HG03469 (cell line): Measurements from ENCODE around the gene OOSP4B.
"Not testable (repeated sequence)": the region's sequence is repeated elsewhere in the genome, so short reads cannot be mapped to it uniquely, and the experiment has no call there.

Source experiments
- ATAC-seq: cut with Tn5 transposase; IDR thresholded peaks from one replicate; pipeline ENCODE4 v1.9.1; 2021; ENCODE audit warnings: mild to moderate bottlenecking, moderate library complexity, moderate number of reproducible peaks; ENCODE audit not compliant: unreplicated experiment

The OOSP4B gene

DNA sequence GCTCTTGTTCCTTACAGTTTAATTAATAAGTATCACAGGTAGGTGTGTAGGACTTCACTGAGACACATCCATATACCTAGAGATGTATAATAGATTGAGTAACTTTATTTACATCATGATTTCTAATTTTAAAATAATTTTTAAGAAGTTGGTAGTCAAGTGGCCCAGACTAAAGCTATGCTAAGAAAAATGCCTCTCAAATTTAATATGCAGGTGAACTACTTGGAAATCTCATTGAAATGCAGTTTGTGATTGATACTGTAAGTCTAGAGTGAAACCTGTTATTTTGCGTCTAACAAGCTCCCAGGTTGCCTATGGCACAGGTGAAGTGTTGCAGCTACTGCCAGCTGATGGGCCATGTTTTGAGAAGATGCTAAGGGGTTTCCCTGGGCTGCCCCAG lies at the start of gene OOSP4B:
Gene OOSP4B (plus strand): TSS at position 301 of the 400 bp plus-strand sequence.
- no peak for ATAC-seq

DNA sequence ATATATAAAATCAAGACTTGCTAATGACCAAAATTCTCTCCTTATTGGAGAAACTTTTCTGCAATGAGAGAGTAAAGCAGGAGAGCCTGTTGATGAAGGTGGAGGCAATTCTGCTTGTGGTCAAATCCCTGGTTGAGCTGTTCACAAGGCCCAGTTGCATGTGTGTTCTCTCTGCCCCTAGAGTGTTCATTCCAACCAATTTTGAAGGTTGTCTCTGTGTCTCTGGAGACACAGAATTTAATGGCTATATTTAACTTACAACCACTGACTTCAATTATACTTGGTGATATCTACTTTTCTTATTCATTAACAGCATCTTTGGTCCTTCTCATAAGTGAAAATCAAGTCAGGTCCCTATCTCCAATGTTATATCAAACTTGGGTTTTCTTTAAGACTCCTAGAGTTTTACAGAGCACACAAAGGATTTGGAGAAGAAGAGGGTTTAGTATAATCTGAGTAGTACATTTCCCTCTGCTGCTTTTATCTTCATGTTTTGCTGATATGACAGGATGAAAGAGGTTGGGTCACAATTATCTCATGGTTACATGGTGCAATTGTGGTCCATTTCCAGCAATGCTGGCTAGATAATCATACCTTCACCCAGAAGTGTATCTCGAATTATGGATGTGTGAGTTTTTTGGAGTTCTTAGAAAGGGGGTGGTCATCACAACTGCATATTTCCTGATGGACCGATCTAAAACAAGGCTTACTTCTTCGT lies 49.1 kb upstream of the OOSP4B start:
- ATAC-seq: no peak

DNA sequence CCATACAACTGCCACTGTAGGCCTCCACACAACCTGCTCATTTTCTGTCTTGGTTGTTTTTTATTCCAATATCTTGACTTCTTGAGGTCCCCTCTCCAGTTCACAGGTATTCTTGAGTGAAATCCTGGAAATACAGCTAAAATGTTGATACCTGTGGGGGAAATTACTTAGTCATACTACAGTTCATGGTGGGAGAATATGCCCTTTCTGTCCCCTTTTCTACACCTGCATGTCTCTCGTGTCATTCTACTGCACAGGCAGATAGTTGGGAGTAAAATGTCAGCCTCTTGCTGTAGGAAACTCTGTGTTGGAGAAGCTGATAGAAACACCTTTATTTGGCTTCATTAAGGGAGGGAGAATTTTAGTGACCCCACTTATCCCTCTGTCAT lies 48.6 kb upstream of the OOSP4B start:
- no peak for ATAC-seq

DNA sequence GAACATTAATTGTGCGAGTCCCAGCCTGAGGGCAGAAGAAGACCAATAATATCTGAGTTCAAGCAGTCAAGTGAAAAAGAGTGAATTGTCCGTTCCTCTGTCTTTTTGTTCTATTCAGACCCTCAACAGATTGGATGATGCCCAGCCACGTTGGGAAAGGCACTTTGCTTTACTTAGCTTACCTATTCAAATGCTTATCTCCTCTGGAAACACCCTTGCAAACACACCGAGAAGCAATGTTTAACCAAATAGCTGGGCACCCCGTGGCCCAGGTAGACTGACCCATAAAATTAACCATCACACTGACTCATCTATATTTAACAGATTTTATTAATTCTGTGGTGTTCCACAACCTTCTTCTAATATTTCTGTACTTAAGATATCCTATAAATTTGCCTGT lies 43.9 kb upstream of the OOSP4B start:
- ATAC-seq: no peak

DNA sequence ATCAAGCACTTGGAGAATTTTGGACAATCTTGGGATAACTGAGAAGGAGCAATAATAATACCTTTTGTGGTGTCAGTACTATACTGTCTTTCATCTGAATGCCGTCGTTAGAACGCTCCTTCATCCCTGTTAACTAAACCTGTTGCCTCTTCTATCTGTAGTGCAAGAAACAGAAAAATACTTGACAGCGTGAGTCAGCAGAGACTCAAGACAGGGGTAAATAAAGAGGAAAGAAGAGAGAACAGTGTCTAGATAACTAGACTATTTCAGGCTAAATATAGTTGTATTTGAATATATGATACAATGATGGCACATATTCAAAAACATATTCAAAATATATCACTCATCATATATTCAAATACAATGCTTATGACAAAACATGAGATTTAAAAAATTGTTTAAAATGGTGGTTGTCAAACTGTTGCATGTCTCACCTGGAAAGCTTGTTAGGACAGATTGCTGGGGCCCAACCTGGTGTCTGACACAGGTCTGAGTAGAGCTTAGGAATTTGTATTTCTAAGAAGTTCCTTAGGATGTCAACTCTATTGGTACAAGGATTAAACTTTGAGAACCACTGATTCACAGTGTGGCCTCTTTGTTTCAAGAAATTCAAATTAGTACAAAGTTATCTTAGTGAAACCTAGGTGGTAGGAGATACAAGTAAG lies 35.7 kb upstream of the OOSP4B start:
- ATAC-seq: no peak

DNA sequence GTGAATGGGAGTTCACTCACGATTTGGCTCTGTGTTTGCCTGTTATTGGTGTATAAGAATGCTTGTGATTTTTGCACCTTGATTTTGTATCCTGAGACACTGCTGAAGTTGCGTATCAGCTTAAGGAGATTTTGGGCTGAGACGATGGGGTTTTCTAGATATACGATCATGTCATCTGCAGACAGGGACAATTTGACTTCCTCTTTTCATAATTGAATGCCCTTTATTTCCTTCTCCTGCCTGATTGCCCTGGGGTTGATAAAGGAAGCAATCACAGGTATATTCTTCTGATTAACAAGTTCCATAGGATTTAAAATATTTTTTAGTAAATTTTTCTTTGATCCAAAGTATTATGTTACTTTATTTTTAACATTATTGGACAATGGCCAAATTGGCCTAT lies 34.9 kb upstream of the OOSP4B start:
- ATAC-seq: not testable (repeated sequence)

DNA sequence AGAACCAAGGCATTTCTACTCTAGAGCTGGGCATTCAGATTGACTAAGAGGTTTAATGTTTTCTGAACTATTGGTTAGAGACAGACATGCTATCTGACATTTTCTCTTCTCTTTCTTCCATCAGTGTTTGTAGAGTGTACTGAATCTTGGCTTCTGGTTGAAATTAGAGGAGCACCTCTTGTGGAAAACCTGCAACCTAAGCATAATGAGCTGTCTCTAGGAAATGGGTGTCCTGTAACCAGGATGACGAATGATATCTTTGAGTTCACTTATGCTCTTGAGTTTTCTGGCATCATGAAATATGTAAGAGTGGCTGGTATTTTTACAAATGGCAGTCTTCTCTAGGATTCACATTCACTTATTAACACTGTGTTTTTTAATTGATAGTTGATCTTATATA lies 33.8 kb upstream of the OOSP4B start:
- ATAC-seq: no peak

DNA sequence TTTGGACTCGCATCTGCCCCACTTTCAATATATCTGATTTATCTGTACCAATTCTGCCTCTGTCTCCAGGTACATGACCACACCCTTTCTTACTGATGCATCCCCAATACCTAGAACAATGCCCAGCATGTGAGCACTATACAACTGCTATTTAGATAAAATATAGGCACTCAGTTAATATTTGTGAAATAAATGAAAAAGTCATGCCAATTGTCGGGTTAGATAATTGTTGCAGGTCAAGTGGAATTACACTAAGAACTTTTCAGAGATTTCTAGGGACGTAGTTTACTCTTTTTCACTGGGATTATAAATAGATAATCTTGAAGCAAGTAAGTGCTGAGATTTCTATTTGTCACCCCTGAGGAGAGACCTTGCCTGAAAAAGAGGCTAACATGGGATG lies 32.6 kb upstream of the OOSP4B start:
- ATAC-seq: no peak

DNA sequence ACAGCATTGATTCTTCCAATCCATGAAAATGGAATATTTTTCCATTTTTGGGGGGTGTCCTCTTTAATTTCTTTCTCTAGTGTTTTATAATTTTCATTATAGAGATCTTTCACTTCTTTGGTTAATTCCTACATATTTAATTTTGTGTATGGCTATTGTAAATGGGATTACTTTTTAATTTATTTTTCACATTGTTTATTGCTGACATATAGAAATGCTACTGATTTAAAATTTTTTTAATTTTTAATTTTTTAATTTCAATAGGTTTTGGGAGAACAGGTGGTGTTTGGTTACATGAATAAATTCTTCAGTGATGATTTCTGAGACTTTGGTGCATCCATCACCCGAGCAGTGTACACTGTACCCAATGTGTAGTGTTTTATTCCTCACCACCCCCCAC lies 26.6 kb upstream of the OOSP4B start:
- no peak for ATAC-seq

DNA sequence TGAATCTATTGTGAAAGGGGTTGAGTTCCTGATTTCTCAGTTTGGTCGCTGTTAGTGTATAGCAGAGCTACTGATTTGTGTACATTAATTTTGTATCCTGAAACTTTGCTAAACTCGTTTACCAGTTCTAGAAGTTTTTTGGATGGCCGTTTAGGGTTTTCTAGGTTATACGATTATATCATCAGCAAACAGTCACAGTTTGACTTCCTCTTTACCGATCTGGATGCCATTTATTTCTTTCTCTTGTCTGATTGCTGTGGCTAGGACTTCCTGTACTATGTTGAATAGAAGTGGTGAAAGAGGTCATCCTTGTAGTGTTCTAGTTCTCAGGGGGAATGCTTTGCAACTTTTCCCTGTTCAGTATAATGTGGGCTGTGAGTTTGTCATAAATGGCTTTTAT lies 24.6 kb upstream of the OOSP4B start:
- ATAC-seq: no peak

DNA sequence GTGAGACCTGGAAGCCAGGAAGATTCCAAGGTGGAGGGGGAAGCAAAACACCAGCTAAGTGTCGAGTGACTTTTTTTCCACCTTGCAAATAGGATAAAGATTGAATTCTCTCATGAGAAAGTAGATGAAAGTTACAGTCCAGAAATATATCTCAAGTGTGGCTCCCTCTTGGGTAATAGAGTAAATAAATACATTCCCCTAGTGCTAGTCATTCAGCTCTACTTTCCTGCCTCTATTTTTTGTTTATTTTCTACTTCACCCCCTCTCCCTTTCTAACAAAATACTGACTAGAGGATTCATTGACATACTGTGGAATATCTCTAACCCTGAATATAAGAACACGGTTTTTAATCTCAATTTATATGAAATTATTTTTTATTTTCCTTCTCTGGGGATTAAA lies 19.2 kb upstream of the OOSP4B start:
- ATAC-seq: no peak

DNA sequence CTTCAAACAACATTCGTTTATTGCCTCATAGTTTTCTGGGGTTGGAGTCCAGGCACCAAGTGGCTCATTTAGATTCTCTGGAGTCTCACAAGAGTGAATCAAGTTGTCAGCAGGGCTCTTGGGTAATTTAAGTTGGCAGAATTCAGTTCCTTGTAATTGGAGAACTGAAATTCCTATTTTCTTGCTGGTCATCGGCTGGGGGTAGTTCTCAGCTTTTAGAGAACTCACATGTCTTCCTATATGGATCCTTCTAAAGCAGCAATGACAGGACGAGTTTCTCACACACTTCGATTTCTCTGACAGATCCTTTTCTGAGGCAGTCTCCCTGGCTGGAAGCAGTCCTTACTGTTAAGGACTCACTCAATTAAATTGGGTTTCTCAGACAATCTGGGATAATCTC lies 17.3 kb upstream of the OOSP4B start:
- no peak for ATAC-seq

DNA sequence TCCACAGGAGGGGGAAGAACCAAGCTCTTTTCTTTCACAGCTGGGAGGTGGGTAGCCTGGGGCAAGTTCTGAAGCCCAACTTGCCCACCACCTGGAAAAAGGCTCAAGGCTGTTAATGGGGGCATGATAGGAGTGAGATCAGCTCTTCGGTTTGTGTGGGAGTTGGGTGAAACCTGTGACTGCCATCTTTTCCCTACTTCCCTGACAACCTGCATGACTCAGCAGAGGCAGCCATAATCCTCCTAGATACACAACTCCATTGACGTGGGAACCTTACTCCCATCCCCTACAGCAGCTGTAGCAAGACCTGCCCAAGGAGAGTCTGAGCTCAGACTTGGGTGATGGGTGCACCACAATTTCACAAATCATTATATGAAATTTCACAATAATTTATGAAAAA lies 13.3 kb upstream of the OOSP4B start:
- no peak for ATAC-seq

DNA sequence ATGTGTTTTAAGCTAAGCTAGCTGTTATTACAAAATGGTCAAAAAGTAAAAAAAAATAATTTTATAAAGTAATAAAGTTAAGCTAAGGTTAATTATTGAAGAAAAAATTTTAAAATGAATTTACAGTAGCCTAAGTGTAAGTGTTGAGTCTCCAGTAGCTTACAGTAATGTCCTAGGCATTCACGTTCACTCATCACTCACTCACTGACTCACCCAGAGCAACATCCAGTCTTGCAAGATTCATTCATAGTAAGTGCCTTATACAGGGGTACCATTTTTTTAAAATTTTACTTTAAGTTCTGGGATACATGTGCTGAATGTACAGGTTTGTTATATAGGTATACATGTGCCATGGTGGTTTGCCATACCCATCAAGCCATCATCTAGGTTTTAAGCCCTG lies 11.6 kb upstream of the OOSP4B start:
- no peak for ATAC-seq

DNA sequence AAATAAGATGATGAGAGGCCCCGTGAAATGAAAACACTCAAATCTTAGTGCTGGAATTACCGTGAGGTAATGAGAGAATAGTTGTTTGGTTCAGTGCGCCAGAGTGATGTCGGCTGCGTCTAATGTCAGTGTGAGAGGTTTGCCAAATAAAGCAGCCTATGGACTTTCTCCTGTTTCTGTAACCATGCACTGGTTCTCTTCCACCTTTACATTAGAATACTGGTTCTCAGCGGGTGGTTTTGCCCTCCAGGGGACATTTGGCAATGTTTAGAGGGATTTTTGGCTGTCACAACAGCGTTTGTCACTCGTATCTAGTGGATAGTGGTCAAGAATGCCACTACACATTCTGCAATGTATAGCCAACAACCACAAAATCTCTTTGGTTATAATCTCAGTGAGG lies 1.1 kb downstream of the OOSP4B start:
- ATAC-seq: no peak

DNA sequence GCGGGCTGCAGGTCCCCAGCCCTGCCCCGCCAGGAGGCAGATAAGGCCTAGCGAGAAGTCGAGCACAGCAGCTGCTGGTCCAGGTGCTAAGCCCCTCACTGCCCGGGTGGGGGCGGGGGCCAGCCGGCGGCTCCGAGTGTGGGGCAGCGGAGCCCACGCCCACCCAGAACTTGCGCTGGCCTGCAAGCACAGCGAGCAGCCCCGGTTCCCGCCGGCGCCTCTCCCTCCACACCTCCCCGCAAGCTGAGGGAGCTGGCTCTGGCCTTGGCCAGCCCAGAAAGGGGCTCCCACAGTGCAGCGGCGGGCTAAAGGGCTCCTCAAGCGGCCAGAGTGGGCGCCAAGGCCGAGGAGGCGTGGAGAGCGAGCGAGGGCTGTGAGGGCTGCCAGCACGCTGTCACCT lies 3.4 kb downstream of the OOSP4B start:
- ATAC-seq: not testable (repeated sequence)

DNA sequence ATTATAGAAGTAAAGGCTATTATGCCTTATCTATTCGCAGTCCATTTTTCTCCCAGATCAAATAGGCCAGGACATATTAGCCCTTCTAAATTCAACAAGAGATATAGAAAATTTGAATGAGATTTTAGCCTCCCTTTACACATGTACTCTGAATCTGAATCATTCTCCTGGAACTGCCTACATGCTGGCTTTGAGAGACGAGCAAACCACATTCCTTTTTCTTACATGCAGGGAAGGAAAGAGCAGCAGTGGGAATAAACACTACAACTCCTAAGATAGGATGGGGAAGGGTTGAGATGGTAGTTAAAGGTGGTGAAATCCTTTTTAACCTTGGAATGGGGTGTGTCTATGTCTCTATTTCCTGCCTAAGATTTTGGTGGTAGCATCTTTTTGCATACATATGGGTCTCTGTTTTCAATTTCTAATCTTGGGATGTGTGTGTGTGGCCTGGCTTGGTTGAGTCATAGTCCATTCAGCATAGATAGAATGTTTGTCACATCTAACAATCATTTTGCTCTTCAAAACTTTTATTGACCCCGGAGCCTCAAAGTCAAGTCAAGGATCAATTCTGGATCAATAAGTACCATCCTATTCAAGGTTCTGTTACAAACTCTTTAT lies 12.1 kb downstream of the OOSP4B start:
- no peak for ATAC-seq

DNA sequence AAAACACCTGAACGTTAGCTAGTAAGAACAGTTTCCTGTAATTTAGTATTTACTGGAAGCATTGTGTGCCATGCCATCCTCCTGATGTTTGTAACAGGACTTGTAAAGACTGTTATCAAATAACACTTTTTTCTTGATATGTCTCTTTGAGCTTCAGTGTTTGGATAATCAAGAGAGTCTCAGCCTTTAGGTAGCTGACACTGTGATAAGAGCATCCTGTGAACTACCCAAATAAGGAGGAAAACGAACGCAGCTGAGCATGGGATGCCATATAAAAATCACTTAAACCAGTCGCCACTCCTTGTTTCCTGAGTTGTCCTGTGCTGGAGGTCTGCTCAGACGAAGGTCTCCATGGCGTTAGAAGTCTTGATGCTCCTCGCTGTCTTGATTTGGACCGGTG lies 23.1 kb downstream of the OOSP4B start, which contains the start of gene OOSP2:
Gene OOSP2 (plus strand): TSS at position 301 of the 400 bp plus-strand sequence. CDS start 51 bp downstream, at position 352.
- ATAC-seq: no peak

DNA sequence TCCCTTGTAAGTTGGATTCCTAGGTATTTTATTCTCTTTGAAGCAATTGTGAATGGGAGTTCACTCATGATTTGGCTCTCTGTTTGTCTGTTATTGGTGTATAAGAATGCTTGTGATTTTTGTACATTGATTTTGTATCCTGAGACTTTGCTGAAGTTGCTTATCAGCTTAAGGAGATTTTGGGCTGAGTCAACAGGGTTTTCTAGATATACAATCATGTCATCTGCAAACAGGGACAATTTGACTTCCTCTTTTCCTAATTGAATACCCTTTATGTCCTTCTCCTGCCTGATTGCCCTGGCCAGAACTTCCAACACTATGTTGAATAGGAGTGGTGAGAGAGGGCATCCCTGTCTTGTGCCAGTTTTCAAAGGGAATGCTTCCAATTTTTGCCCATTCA lies 33.4 kb downstream of the OOSP4B start:
- ATAC-seq: not testable (repeated sequence)

DNA sequence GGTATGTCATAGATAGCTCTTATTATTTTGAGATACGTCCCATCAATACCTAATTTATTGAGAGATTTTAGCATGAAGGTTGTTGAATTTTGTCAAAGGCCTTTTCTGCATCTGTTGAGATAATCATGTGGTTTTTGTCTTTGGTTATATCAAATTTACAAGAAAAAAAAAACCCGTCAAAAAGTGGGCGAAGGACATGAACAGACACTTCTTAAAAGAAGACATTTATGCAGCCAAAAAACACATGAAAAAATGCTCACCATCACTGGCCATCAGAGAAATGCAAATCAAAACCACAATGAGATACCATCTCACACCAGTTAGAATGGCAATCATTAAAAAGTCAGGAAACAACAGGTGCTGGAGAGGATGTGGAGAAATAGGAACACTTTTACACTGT lies 33.9 kb downstream of the OOSP4B start:
- ATAC-seq: not testable (repeated sequence)

DNA sequence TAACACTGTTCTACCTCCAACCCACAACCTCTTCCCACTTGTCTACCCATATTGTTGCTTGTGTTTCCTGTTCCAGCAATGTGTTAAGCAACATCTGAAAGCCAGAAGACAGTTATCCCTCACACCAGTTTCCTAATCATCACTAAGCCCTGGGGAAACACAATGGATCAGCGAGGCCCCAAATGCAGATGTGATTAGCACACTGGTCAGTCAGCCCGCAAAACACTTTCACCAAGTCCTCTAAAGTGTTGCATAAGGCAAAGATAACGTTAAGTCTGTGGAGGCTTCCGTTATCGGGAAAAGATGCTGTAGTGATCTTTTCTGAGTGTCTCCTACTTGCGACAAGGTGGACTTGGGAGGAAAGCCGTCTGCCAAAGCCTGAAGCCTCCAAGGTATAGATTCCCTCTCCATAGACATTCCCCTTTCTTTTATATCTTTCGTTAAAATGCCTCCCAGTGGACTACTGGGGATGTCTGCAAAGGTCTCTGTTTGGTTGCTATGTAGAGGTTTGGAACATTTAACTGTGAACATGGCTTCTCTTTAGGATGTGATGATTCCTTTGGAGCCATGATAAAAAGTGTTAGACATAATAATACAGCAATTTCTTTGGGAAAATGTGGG lies 39.5 kb downstream of the OOSP4B start, which contains the start of gene MS4A3:
Gene MS4A3 (plus strand): TSS at position 317 of the 621 bp plus-strand sequence. CDS start 4,496 bp downstream, outside the sequence.
- ATAC-seq: no peak

DNA sequence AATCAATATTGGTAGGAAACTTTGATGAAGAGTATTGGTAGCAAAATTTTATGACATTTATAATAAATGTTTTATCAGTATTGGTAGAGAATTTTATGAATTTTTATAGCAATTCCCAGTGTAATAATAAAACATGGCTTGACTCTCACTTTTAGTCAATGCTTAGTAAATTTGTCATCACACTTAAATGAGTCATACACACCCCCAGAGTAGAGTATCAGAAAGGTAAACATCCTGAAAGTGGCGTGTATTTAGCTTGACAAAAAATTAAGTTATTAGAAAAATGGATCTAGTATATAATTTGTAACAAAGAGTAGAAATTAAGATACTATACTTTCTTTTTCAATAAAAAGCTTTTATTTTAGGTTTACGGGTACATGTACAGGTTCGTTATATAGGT lies 42.1 kb downstream of the OOSP4B start:
- no peak for ATAC-seq
